ACC112 (cell line): ENCODE results near the gene C19orf67.
A peak's percentile ranks its signal among the peaks of the same experiment; 100 is the strongest.
"Not testable (repeated sequence)": the region's sequence is repeated elsewhere in the genome, so short reads cannot be mapped to it uniquely, and the experiment has no call there.

Experiments used
- H2AFZ ChIP-seq: fragments of 200-600 bp; sonication (generic); one replicate; pipeline ENCODE4 v1.6.0; 2017; ENCODE audit warnings: antibody characterized with exemption, low read length; ENCODE audit not compliant: unreplicated experiment
- H3K27ac ChIP-seq: fragments of 200-600 bp; sonication (generic); 2 replicates; pipeline ENCODE4 v1.5.1; 2014; ENCODE audit warnings: low read depth, mild to moderate bottlenecking, antibody characterized with exemption, low read length, moderate library complexity
- H3K27me3 ChIP-seq: fragments of 200-600 bp; sonication (generic); 2 replicates; pipeline ENCODE4 v1.6.1; 2014; ENCODE audit warnings: mild to moderate bottlenecking, antibody characterized with exemption, low read length, moderate library complexity, mixed read lengths; ENCODE audit not compliant: insufficient read depth
- H3K36me3 ChIP-seq: fragments of 200-600 bp; sonication (generic); 2 replicates; pipeline ENCODE4 v1.6.1; 2016; ENCODE audit warnings: mild to moderate bottlenecking, antibody characterized with exemption, low read length, moderate library complexity, mixed read lengths; ENCODE audit not compliant: insufficient read depth
- H3K4me1 ChIP-seq: fragments of 200-600 bp; sonication (generic); one replicate; pipeline ENCODE4 v1.6.1; 2016; ENCODE audit warnings: low read length, mixed read lengths; ENCODE audit not compliant: insufficient read depth, unreplicated experiment, control insufficient read depth
- H3K4me3 ChIP-seq: fragments of 200-600 bp; sonication (generic); 2 replicates; pipeline ENCODE4 v1.5.1; 2014; ENCODE audit warnings: mild to moderate bottlenecking, low read depth, low read length
- H3K79me2 ChIP-seq: fragments of 200-600 bp; sonication (generic); one replicate; pipeline ENCODE4 v1.6.0; 2016; ENCODE audit warnings: low read length; ENCODE audit not compliant: control insufficient read depth, unreplicated experiment, insufficient read depth

C19orf67 gene

GRCh38 chr19:14042659-14043608 lies 42.6 kb downstream of the C19orf67 start:
- not testable (repeated sequence) for H3K4me1 ChIP-seq, H2AFZ ChIP-seq, H3K79me2 ChIP-seq, H3K36me3 ChIP-seq, H3K4me3 ChIP-seq, H3K27me3 ChIP-seq
- peak overlapping the region; percentile 32; the same call in 1 of the 2 replicates for H3K27ac ChIP-seq

GRCh38 chr19:14039181-14039580 lies 46.4 kb downstream of the C19orf67 start:
- Histone ChIP-seq H3K4me3 (no peak overlapping the region), H3K79me2 (no peaks in the 10 kb centered on the region), H2AFZ (no peak overlapping the region), H3K27me3 (no peaks in the 10 kb centered on the region), H3K36me3 (no peaks in the 10 kb centered on the region), H3K4me1 (no peaks in the 10 kb centered on the region), H3K27ac (no peak overlapping the region)

GRCh38 chr19:14035706-14036105 lies 49.9 kb downstream of the C19orf67 start:
- Histone ChIP-seq H3K79me2 (no peaks in the 10 kb centered on the region), H3K4me3 (no peak overlapping the region), H3K27ac (no peak overlapping the region), H3K27me3 (no peaks in the 10 kb centered on the region), H2AFZ (no peak overlapping the region), H3K4me1 (no peaks in the 10 kb centered on the region), H3K36me3 (no peaks in the 10 kb centered on the region)

GRCh38 chr19:14035159-14035558 lies 50.4 kb downstream of the C19orf67 start:
- not testable (repeated sequence) for H3K4me3 ChIP-seq, H3K36me3 ChIP-seq, H3K79me2 ChIP-seq, H3K4me1 ChIP-seq, H3K27me3 ChIP-seq, H3K27ac ChIP-seq, H2AFZ ChIP-seq

- H3K27me3 ChIP-seq, result no peaks in the 10 kb centered on the region
Measured at GRCh38 chr19:14033946-14034345, 51.6 kb downstream of the C19orf67 start.

GRCh38 chr19:14031719-14032480 lies 53.7 kb downstream of the C19orf67 start, which contains the start of gene IL27RA:
Gene IL27RA, plus strand, starts transcription at chr19:14031762. Its CDS starts 111 bp downstream, at chr19:14031873.
- H3K27me3 ChIP-seq, result no peaks in the 10 kb centered on the region

More at GRCh38 chr19:14033946-14034345, 51.6 kb downstream of the C19orf67 start:
- Histone ChIP-seq H3K4me1 (no peaks in the 10 kb centered on the region), H3K4me3 (no peak overlapping the region), H2AFZ (no peak overlapping the region), H3K36me3 (no peaks in the 10 kb centered on the region), H3K79me2 (no peaks in the 10 kb centered on the region), H3K27ac (no peak overlapping the region)

More at GRCh38 chr19:14031719-14032480, 53.7 kb downstream of the C19orf67 start, which contains the start of gene IL27RA:
- Histone ChIP-seq H3K36me3 (no peaks in the 10 kb centered on the region), H3K4me3 (peak within 1 kb of the TSS; percentile 80), H3K4me1 (no peaks in the 10 kb centered on the region), H3K79me2 (no peaks in the 10 kb centered on the region), H2AFZ (peak within 1 kb of the TSS; percentile 64), H3K27ac (no peak within 1 kb of the TSS)
